Neural progenitor cell (in vitro differentiated cells): Measurements from ENCODE around the gene GALR1.

ENCODE experiments used
- CTCF ChIP-seq: fragments of 200-600 bp; sonication (generic); IDR thresholded peaks from 2 replicates; pipeline ENCODE4 v1.5.1; 2017; ENCODE audit warnings: antibody characterized with exemption, mild to moderate bottlenecking
- EZH2 ChIP-seq: fragments of 200-600 bp; sonication (generic); IDR thresholded peaks from 2 replicates; pipeline ENCODE4 v1.6.1; 2017; ENCODE audit warnings: antibody characterized with exemption, mild to moderate bottlenecking, moderate library complexity

- TF ChIP-seq CTCF (no peak), EZH2 (no peak)
Measured at GRCh38 chr18:77308216-77308615, 58.6 kb downstream of the GALR1 start.
